Uterus (tissue), 2 donors: ENCODE results near the gene PPP2R2D.

Source experiments
- POLR2A ChIP-seq, 2 donors: fragments of 450-650 bp; IDR thresholded peaks; one replicate each; pipeline ENCODE4 v1.6.1; 2016; ENCODE audit warnings: antibody characterized with exemption in 2 of 2, mild to moderate bottlenecking in 1 of 2, moderate library complexity in 1 of 2
- TF ChIP-seq, protein P1 (sequence below), 4 experiments: fragments of 200-600 bp in 2 of 4; fragments of 450-650 bp in 2 of 4; sonication (generic) in 2 of 4; IDR thresholded peaks; one replicate each; pipeline ENCODE4 v1.5.1; 2016 to 2019; ENCODE audit warnings: antibody characterized with exemption in 4 of 4, mild to moderate bottlenecking in 2 of 4, moderate library complexity in 1 of 4

GRCh38 chr10:131937836-131938235, 37.0 kb downstream of the PPP2R2D start:
- TF ChIP-seq, protein P1, sequence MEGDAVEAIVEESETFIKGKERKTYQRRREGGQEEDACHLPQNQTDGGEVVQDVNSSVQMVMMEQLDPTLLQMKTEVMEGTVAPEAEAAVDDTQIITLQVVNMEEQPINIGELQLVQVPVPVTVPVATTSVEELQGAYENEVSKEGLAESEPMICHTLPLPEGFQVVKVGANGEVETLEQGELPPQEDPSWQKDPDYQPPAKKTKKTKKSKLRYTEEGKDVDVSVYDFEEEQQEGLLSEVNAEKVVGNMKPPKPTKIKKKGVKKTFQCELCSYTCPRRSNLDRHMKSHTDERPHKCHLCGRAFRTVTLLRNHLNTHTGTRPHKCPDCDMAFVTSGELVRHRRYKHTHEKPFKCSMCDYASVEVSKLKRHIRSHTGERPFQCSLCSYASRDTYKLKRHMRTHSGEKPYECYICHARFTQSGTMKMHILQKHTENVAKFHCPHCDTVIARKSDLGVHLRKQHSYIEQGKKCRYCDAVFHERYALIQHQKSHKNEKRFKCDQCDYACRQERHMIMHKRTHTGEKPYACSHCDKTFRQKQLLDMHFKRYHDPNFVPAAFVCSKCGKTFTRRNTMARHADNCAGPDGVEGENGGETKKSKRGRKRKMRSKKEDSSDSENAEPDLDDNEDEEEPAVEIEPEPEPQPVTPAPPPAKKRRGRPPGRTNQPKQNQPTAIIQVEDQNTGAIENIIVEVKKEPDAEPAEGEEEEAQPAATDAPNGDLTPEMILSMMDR (IDR thresholded peaks at IDR 0.05) = no peak
- no peak for TF ChIP-seq POLR2A (IDR thresholded peaks at IDR 0.05)
